Gastroesophageal sphincter (tissue), 4 donors: ENCODE results near the gene RNF168. TPM values are rescaled to one million over a fixed set of nuclear protein-coding genes. Genes with fewer than 3 reads are reported as not detected.
A peak's percentile ranks its signal among the peaks of the same experiment; 100 is the strongest.
"Not testable (repeated sequence)": the region's sequence is repeated elsewhere in the genome, so short reads cannot be mapped to it uniquely, and the experiment has no call there.

Experiments used
- ATAC-seq: fragments of 150-250 bp; one replicate; pipeline ENCODE4 v1.9.1; 2016; ENCODE audit warnings: mild to moderate bottlenecking, moderate library complexity
- H3K27ac ChIP-seq, 4 donors: fragments of 200-600 bp; sonication (generic) in 3 of 4; 1 replicate in 3 of 4; 2 replicates in 1 of 4; pipeline ENCODE4 v1.5.1; 2016 to 2019
- H3K27me3 ChIP-seq: fragments of 200-600 bp; sonication (generic); one replicate; pipeline ENCODE4 v1.5.1; 2019
- H3K36me3 ChIP-seq, 2 donors: fragments of 200-600 bp; sonication (generic); one replicate each; pipeline ENCODE4 v1.5.1; 2019; ENCODE audit warnings: control low read depth in 1 of 2
- H3K4me1 ChIP-seq, 3 donors: fragments of 200-600 bp; sonication (generic); 1 replicate in 2 of 3; 2 replicates in 1 of 3; pipeline ENCODE4 v1.5.1; 2016 to 2019; ENCODE audit warnings: control low read depth in 2 of 3
- H3K4me3 ChIP-seq, 2 donors: fragments of 200-600 bp; sonication (generic); one replicate each; pipeline ENCODE4 v1.5.1; 2019; ENCODE audit warnings: mild to moderate bottlenecking in 1 of 2, moderate library complexity in 1 of 2
- H3K9me3 ChIP-seq, 3 donors: fragments of 200-600 bp; sonication (generic); one replicate each; pipeline ENCODE4 v1.5.1; 2017 to 2019; ENCODE audit warnings: control low read depth in 2 of 3
- CTCF ChIP-seq, 4 experiments: fragments of 200-600 bp in 2 of 4; fragments of 450-650 bp in 2 of 4; sonication (generic) in 1 of 4; IDR thresholded peaks; one replicate each; pipeline ENCODE4 v1.5.1; 2017 to 2019; ENCODE audit warnings: antibody characterized with exemption in 4 of 4, mild to moderate bottlenecking in 2 of 4, moderate library complexity in 2 of 4
- EP300 ChIP-seq: sonication (generic); formaldehyde crosslinking; IDR thresholded peaks from one replicate; pipeline ENCODE4 v1.6.1; 2017; ENCODE audit warnings: antibody characterized with exemption, mild to moderate bottlenecking
- POLR2A ChIP-seq, 2 donors: fragments of 450-650 bp; IDR thresholded peaks; one replicate each; pipeline ENCODE4 v1.6.1; 2017; ENCODE audit warnings: antibody characterized with exemption in 2 of 2, mild to moderate bottlenecking in 2 of 2, moderate library complexity in 1 of 2
- POLR2AphosphoS5 ChIP-seq: sonication (generic); formaldehyde crosslinking; IDR thresholded peaks from one replicate; pipeline ENCODE4 v1.6.1; 2017; ENCODE audit warnings: antibody characterized with exemption
- WGBS, 2 donors: methylation state at CpG; one replicate each; pipeline ENCODE4 v1.1.5; 2018; ENCODE audit warnings: low coverage in 1 of 2; 5-methylcytosine and 5-hydroxymethylcytosine counted together
- total RNA-seq, 4 donors: library from RNA; depleted of rRNA; stranded (reverse); fragments of >200 nt; gene quantifications; one replicate each; pipeline ENCODE4 v1.1.0, GENCODE V29; 2016

The RNF168 gene
- total RNA-seq, 4 donors from 2014 or later, result 19.4 to 26.0 (median 23.7) TPM

- ATAC-seq, result no peak
- 73 to 91% methylated on average over 3 to 4 of the region's 4 CpGs for WGBS, 2 donors
- TF ChIP-seq EP300, result no peak
- TF ChIP-seq POLR2A (IDR thresholded peaks at IDR 0.05), result no peak
- no peak for TF ChIP-seq POLR2AphosphoS5
- no peak for TF ChIP-seq CTCF (IDR thresholded peaks at IDR 0.05)
- H3K27me3 ChIP-seq, result no peaks in the 10 kb centered on the region
- H3K4me3 ChIP-seq, result no peak overlapping the region
- peaks cover 0 to 10% (median 4%) of the 10 kb centered on the region in 3 donors for H3K4me1 ChIP-seq
- H3K36me3 ChIP-seq, result no peaks in the 10 kb centered on the region
- H3K27ac ChIP-seq, result no peak overlapping the region
- no peaks in the 10 kb centered on the region for H3K9me3 ChIP-seq
Measured at GRCh38 chr3:196531418-196531817, 27.9 kb upstream of the RNF168 start.

GRCh38 chr3:196528639-196529233, 25.2 kb upstream of the RNF168 start:
- Histone ChIP-seq H3K4me3 (peak overlapping the region; percentile 33 to 54), H3K4me1 (peaks cover 0 to 10% (median 4%) of the 10 kb centered on the region in 3 donors), H3K27me3 (no peaks in the 10 kb centered on the region), H3K27ac (peak overlapping the region in 3 of 4 donors; percentile 78 to 80 (median 79)), H3K9me3 (no peaks in the 10 kb centered on the region), H3K36me3 (no peaks in the 10 kb centered on the region)
- 0 to 30% methylated on average over 5 to 8 of the region's 52 CpGs for WGBS, 2 donors
- peak; percentile 47 to 97 (median 78) for TF ChIP-seq CTCF (IDR thresholded peaks at IDR 0.05)
- no peak for TF ChIP-seq EP300
- TF ChIP-seq POLR2AphosphoS5, result no peak
- ATAC-seq, result peak; percentile 95

- Histone ChIP-seq H3K27ac (no peak overlapping the region), H3K4me1 (peaks cover 0 to 10% (median 4%) of the 10 kb centered on the region in 3 donors), H3K36me3 (no peaks in the 10 kb centered on the region), H3K27me3 (no peaks in the 10 kb centered on the region), H3K4me3 (no peak overlapping the region), H3K9me3 (peaks cover 0 to 15% (median 0%) of the 10 kb centered on the region in 3 donors)
- TF ChIP-seq CTCF (IDR thresholded peaks at IDR 0.05) (no peak), POLR2A (IDR thresholded peaks at IDR 0.05) (no peak), EP300 (no peak), POLR2AphosphoS5 (no peak)
- 74 to 80% methylated on average over 4 of the region's 4 CpGs for WGBS, 2 donors
- no peak for ATAC-seq
Measured at GRCh38 chr3:196525141-196525540, 21.6 kb upstream of the RNF168 start.

DNA sequence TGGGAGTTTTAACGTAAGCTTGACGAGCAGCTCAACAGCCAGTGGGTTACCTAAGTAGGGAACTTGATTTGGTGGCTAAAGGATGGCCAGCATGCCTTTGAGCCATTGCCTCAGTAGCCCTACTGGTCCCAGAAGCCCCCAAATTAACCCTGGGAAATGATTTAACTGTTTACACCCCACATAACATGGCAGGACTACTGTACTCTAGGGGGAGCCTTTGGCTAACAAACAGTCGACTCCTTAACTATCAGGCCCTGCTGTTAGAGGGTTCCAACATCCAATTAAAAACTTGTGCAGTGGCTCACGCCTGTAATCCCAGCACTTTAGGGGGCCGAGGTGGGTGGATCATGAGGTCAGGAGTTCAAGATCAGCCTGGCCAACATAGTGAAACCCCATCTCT, 21.0 kb upstream of the RNF168 start:
- H3K9me3 ChIP-seq, result peaks cover 0 to 21% (median 0%) of the 10 kb centered on the region in 3 donors
- no peak overlapping the region for H3K27ac ChIP-seq
- no peaks in the 10 kb centered on the region for H3K36me3 ChIP-seq
- TF ChIP-seq POLR2A (IDR thresholded peaks at IDR 0.05), result no peak
- no peak for TF ChIP-seq CTCF (IDR thresholded peaks at IDR 0.05)
- no peak for TF ChIP-seq POLR2AphosphoS5
- no peak for TF ChIP-seq EP300
- peaks cover 0 to 10% (median 4%) of the 10 kb centered on the region in 3 donors for H3K4me1 ChIP-seq
- H3K4me3 ChIP-seq, result no peak overlapping the region
- H3K27me3 ChIP-seq, result no peaks in the 10 kb centered on the region
- WGBS, 2 donors, result 31 to 42% methylated on average over 2 to 4 of the region's 5 CpGs
- ATAC-seq, result no peak

GRCh38 chr3:196523841-196524240, 20.3 kb upstream of the RNF168 start:
- Histone ChIP-seq H3K27me3 (no peaks in the 10 kb centered on the region), H3K4me3 (no peak overlapping the region), H3K4me1 (peaks cover 0 to 5% (median 3%) of the 10 kb centered on the region in 3 donors), H3K9me3 (peaks cover 0 to 28% (median 0%) of the 10 kb centered on the region in 3 donors), H3K36me3 (no peaks in the 10 kb centered on the region), H3K27ac (no peak overlapping the region)
- ATAC-seq, result no peak
- 84% methylated on average over 4 of the region's 4 CpGs; no CpG with 5 or more reads in 1 of the 2 donors for WGBS, 2 donors
- TF ChIP-seq POLR2A (IDR thresholded peaks at IDR 0.05) (no peak), POLR2AphosphoS5 (no peak), CTCF (IDR thresholded peaks at IDR 0.05) (no peak), EP300 (no peak)

- H3K27me3 ChIP-seq, ATAC-seq, H3K36me3 ChIP-seq, H3K4me3 ChIP-seq, H3K27ac ChIP-seq, H3K4me1 ChIP-seq: not testable (repeated sequence)
- WGBS, 2 donors, result 78 to 82% methylated on average over 10 to 11 of the region's 12 CpGs
- peaks cover 0 to 37% (median 0%) of the 10 kb centered on the region in 3 donors for H3K9me3 ChIP-seq
Measured at GRCh38 chr3:196521291-196521690, 17.7 kb upstream of the RNF168 start.
